K562 (cell line): Measurements from ENCODE around the gene SLC25A42. TPM values are rescaled to one million over a fixed set of nuclear protein-coding genes. Genes with fewer than 3 reads are reported as not detected.

Experiments used
- ATAC-seq: fragments of 200-7000 bp; cut with Tn5 transposase; 3 replicates; pipeline ENCODE4 v1.9.1; 2020; ENCODE audit warnings: moderate library complexity
- BruUV-seq: library from RNA; stranded (reverse); fragments of 400-500 nt; replicated peaks from 2 replicates; lab custom pipeline; 2021; lab: Mats Ljungman, UMichigan
- CTCF ChIA-PET: fragments of 300-600 bp; formaldehyde crosslinking; extraction: SDS; loops from one replicate; lab custom pipeline; 2021; ENCODE audit warnings: low intra/inter-chr PET ratio; lab: Yijun Ruan, JAX
- POLR2A ChIA-PET: fragments of 300-600, 350-650 bp; sonication (Branson Sonifier 250); formaldehyde crosslinking; extraction: SDS; loops from one replicate; lab custom pipeline; 2021; ENCODE audit warnings: antibody characterized with exemption, inconsistent platforms; lab: Yijun Ruan, JAX
- DNase-seq, 4 experiments: peaks; one replicate each; pipeline versions ENCODE4 v3.0.0 to v3.0.0-alpha.2; 2011 to 2018; ENCODE audit warnings: low spot score in 3 of 4, mixed read lengths in 3 of 4; ENCODE audit errors: extremely low read depth in 1 of 4
- FAIRE-seq: peaks from 2 replicates; lab custom pipeline; 2011; peaks lifted over from hg19 to GRCh38; lab: Jason Lieb, UNC
- H2AFZ ChIP-seq: 2 replicates; pipeline ENCODE4 v1.6.0; 2011; ENCODE audit warnings: low read depth, low read length, control low read depth, inconsistent platforms
- H3K27ac ChIP-seq: fragments of 200-600 bp; 3 replicates; pipeline ENCODE4 v1.8.0; 2011; ENCODE audit warnings: low read depth, mild to moderate bottlenecking, control low read depth, inconsistent platforms, low read length, moderate library complexity, mixed read lengths; ENCODE audit errors: extremely low read depth
- H3K27me3 ChIP-seq, 2 experiments: fragments of 300-600 bp in 1 of 2; 2 replicates in 1 of 2; 3 replicates in 1 of 2; pipeline versions ENCODE4 v1.6.0 to v1.8.0; 2011; ENCODE audit warnings: inconsistent platforms in 2 of 2, low read length in 2 of 2, mild to moderate bottlenecking in 1 of 2, mixed read lengths in 1 of 2, moderate library complexity in 1 of 2; ENCODE audit not compliant: control insufficient read depth in 2 of 2, insufficient read depth in 2 of 2
- H3K36me3 ChIP-seq: fragments of 300-600 bp; 3 replicates; pipeline ENCODE4 v1.8.0; 2011; ENCODE audit warnings: mild to moderate bottlenecking, low read length, inconsistent platforms; ENCODE audit not compliant: control insufficient read depth, insufficient read depth
- H3K4me1 ChIP-seq, 2 experiments: fragments of 200-600 bp in 1 of 2; replicated peaks in 1 of 2; 2 replicates in 1 of 2; 3 replicates in 1 of 2; pipeline versions ENCODE4 v1.5.1 to v1.8.0; 2011; ENCODE audit warnings: inconsistent platforms in 2 of 2, low read length in 2 of 2, mild to moderate bottlenecking in 1 of 2, mixed read lengths in 1 of 2, moderate library complexity in 1 of 2; ENCODE audit not compliant: control insufficient read depth in 2 of 2, insufficient read depth in 2 of 2
- H3K4me2 ChIP-seq: 2 replicates; pipeline ENCODE4 v1.6.1; 2011; ENCODE audit warnings: low read length, control low read depth, inconsistent platforms, mixed read lengths; ENCODE audit not compliant: insufficient read depth
- H3K4me3 ChIP-seq: fragments of 200-600 bp; sonication (generic), shearing (Covaris generic); 2 replicates; pipeline ENCODE4 v1.5.1; 2016; ENCODE audit warnings: control low read depth, inconsistent platforms
- H3K79me2 ChIP-seq: fragments of 200-600 bp; 3 replicates; pipeline ENCODE4 v1.8.0; 2011; ENCODE audit warnings: low read length, inconsistent platforms; ENCODE audit not compliant: control insufficient read depth, insufficient read depth
- H3K9ac ChIP-seq, 2 experiments: 2 replicates each; pipeline versions ENCODE4 v1.6.0 to v1.6.1; 2011; ENCODE audit warnings: low read depth in 2 of 2, low read length in 2 of 2, control low read depth in 1 of 2, inconsistent platforms in 1 of 2, mild to moderate bottlenecking in 1 of 2, mixed read lengths in 1 of 2; ENCODE audit not compliant: insufficient read depth in 1 of 2
- H3K9me1 ChIP-seq: one replicate; pipeline ENCODE4 v1.6.0; 2011; ENCODE audit warnings: inconsistent platforms, mild to moderate bottlenecking, low read length, moderate library complexity; ENCODE audit not compliant: control insufficient read depth, insufficient read depth
- H3K9me3 ChIP-seq: replicated peaks from 2 replicates; pipeline ENCODE4 v1.5.1; 2011; ENCODE audit warnings: low read depth, low read length, inconsistent platforms; ENCODE audit not compliant: control insufficient read depth, insufficient read depth
- H4K20me1 ChIP-seq: replicated peaks from 2 replicates; pipeline ENCODE4 v1.6.1; 2011; ENCODE audit warnings: low read length, inconsistent platforms, mixed read lengths; ENCODE audit not compliant: control insufficient read depth, insufficient read depth
- CREBBP ChIP-seq: IDR thresholded peaks from one replicate; pipeline ENCODE4 v1.6.1; 2012; ENCODE audit warnings: low read depth, mild to moderate bottlenecking, control low read depth, inconsistent platforms, low read length
- GABPA ChIP-seq: fragments of 200-800 bp; sonication (Bioruptor generic); conservative IDR thresholded peaks from 2 replicates; pipeline ENCODE4 v1.6.1; 2016; ENCODE audit warnings: low read depth, missing genetic modification characterization, missing compliant biosample characterization
- HEY1 ChIP-seq: fragments of 250-450 bp; sonication (Bioruptor Pico); IDR thresholded peaks from 2 replicates; pipeline ENCODE4 v1.5.0; 2020; ENCODE audit warnings: mild to moderate bottlenecking, moderate library complexity, borderline replicate concordance
- HSF4 ChIP-seq: fragments of 250-450 bp; sonication (Bioruptor Pico); IDR thresholded peaks from 2 replicates; pipeline ENCODE4 v2.1.2; 2022; ENCODE audit warnings: mild to moderate bottlenecking, moderate library complexity, borderline replicate concordance
- NFATC3 ChIP-seq: fragments of 450-650 bp; IDR thresholded peaks from 2 replicates; pipeline ENCODE4 v1.6.1; 2017; ENCODE audit warnings: mild to moderate bottlenecking
- NFIX ChIP-seq: fragments of 250-450 bp; sonication (Bioruptor Pico); IDR thresholded peaks from 2 replicates; pipeline ENCODE4 v1.4.0; 2020; ENCODE audit warnings: low read depth, mild to moderate bottlenecking, moderate library complexity
- TEAD4 ChIP-seq, 2 experiments: sonication (generic) in 1 of 2; formaldehyde crosslinking in 1 of 2; IDR thresholded peaks; 2 replicates each; pipeline versions ENCODE4 v1.6.1 to v1.8.0; 2012 to 2022; ENCODE audit warnings: borderline replicate concordance in 1 of 2, inconsistent platforms in 1 of 2, low read length in 1 of 2, mild to moderate bottlenecking in 1 of 2, missing genetic modification reagents in 1 of 2
- WGBS: fragments of 100-300 bp; shearing (Covaris generic); methylation state at CpG from one replicate; pipeline ENCODE4 v1.1.6; 2016; ENCODE audit warnings: low coverage, mixed read lengths; ENCODE audit not compliant: insufficient coverage; ENCODE audit errors: missing lambda C conversion rate; 5-methylcytosine and 5-hydroxymethylcytosine counted together
- in situ Hi-C: fragments of 300-500 bp; cut with MboI; formaldehyde crosslinking; loops from 4 replicates; pipeline ENCODE4 v1.15.0; 2018; ENCODE audit warnings: inconsistent platforms, mixed read lengths
- intact Hi-C: fragments of 100-400 bp; cut with micrococcal nuclease; formaldehyde crosslinking; loops from 2 replicates; pipeline ENCODE4 v1.14.2; 2022
- polyA plus RNA-seq, 8 experiments: library from polyadenylated mRNA; depleted of rRNA in 4 of 8; stranded (reverse) in 5 of 8; unstranded in 3 of 8; fragments of >200 nt; fragmentation: Nextera tagmentation in 2 of 8; fragmentation: Illumina TruSeq in 1 of 8; extraction: Ambion mirVana in 2 of 8; extraction: Trizol in 1 of 8; gene quantifications; 2 replicates each; pipeline versions ENCODE4 v1.2.1 to v1.2.3, GENCODE V29; 2011 to 2014; ENCODE audit warnings: inconsistent platforms in 1 of 8, missing spikeins in 1 of 8
- total RNA-seq, 7 experiments: library from RNA; depleted of rRNA in 6 of 7; stranded (reverse); fragments of >200 nt in 6 of 7; fragmentation: Illumina TruSeq in 2 of 7; extraction: Trizol in 2 of 7; gene quantifications; 2 replicates each; pipeline versions ENCODE4 v1.2.1 to v1.2.3, GENCODE V29; 2011 to 2021; ENCODE audit warnings: low replicate concordance in 1 of 7
- TF ChIP-seq, protein P1 (sequence below): fragments of 250-450 bp; sonication (Bioruptor Pico); IDR thresholded peaks from 2 replicates; pipeline ENCODE4 v1.5.0; 2022; ENCODE audit warnings: mild to moderate bottlenecking

The SLC25A42 gene
- total and polyA plus RNA-seq, 9 of the 15 experiments (the other 6 are each of a cell fraction or from before 2014, with no cell fraction given), result 0.59 to 32.2 (median 14.1) TPM

DNA sequence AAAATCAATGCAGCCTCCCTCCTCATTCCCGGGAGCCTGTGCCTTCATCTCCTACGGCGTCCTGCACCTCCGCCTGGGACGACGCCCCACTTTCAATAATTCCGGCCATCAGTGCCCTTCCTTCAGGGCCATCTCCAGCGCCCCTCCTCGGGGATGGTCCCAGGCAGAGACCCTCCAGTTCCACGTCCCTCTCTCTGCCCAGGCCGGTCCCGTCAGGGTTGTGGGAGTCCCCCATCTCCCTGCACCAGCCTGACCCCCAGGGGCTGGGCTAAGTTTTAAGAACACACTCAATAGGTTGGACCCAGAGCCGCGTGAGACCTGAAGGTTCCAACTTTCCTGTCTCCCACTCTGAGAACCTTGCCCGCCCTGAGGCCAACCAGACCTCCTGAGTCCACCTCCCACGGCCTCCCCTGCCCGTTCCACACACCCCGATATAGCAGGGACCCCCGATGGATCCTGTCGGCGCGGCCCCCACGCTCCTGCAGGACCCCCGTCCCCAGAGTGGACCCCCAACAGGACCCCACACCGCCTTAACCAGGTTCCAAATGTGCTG lies 73.8 kb downstream of the SLC25A42 start (continued):
- TF ChIP-seq HSF4 (CRISPR knock-in tag), result no peak
- TF ChIP-seq TEAD4 (IDR thresholded peaks at IDR 0.05; ENCODE audit: low read length), result no peak
- no peak for TF ChIP-seq TEAD4 (CRISPR knock-in tag; IDR thresholded peaks at IDR 0.05; ENCODE audit: borderline replicate concordance)

DNA sequence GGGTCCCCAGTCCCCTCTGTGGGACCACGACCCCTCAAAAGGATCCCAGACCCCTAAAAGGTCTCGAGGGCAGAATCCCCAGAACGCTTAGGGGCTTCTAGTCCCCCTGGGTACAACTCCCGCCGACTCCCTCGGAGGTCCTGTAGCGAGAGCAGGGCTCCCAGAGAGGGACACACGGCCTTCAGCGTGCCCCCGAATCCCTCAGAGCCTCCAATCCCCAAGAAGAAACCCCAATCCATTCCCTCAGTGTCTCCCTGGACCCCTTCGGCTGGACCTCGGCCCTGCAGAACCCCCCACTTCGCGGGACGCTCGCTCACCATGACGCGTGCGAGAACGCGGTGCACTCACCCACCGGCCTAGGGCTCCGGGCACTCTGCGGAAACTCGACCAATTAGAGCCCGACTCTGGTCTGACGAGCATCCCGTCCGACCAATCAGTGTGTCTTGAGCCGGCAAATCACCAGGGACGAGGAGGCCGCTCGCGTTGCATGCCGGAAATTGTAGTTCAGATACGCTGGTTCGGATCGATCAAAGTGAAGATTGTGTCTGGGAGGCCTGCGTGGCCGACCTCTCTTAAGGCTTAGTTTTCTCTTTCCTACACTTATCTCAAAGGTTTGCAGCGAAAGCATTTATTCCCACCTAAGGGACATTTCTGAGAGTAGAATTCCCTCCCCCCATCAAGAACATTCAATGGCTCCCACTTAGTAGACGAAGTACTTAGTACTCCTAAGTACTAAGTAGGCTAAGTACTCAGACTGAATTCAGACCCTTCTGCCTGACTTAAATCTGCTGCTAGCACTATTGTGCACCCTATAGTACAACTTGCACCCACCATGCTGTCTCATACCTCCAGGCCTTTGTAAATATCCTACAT lies 74.6 kb downstream of the SLC25A42 start, which contains the start of gene TMEM161A:
TMEM161A (minus strand) TSS at position 370 of the 873 bp plus-strand sequence; CDS start at position 320, 50 bp downstream.
- no TSS peak for BruUV-seq
- Histone ChIP-seq H4K20me1 (peaks cover 3% of the 10 kb centered on the region; the same call in 1 of the 2 replicates), H3K36me3 (peaks cover 9% of the 10 kb centered on the region; the same call in 2 of the 3 replicates), H3K79me2 (peaks cover 43% of the 10 kb centered on the region), H3K9me1 (no peaks in the 10 kb centered on the region), H3K4me3 (peak within 1 kb of the TSS; percentile 90), H3K27me3 (no peaks in the 10 kb centered on the region; a peak in 1 of 5 replicates), H3K9ac (peak within 1 kb of the TSS; percentile 92 to 95), H3K4me2 (peak within 1 kb of the TSS; percentile 84), H2AFZ (peak within 1 kb of the TSS; percentile 78), H3K27ac (peak within 1 kb of the TSS; percentile 91), H3K4me1 (peaks cover 15 to 29% of the 10 kb centered on the region in 2 experiments), H3K9me3 (no peaks in the 10 kb centered on the region)
- peak; percentile 99 to 100 (median 99) for DNase-seq
- peak; percentile 99 for FAIRE-seq
- in situ Hi-C loops (loop anchor here (5.0 kb wide), 1 partner anchor 81 kb away; no protein-coding TSS in a partner anchor), intact Hi-C loops (loop anchor here (2.0 to 5.0 kb wide), 5 partner anchors 34 to 241 kb away; partner anchors contain the start of genes CERS1, COPE, DDX49 and MEF2B)
- ATAC-seq, result peak; percentile 95
- ChIA-PET CTCF (interaction anchor here (0.6 to 2.3 kb wide), 6 partner anchors 12 to 353 kb away, joined by 3 to 18 read pairs (median 4); no protein-coding TSS in a partner anchor), POLR2A (interaction anchor here (0.7 kb wide), 1 partner anchor 83 kb away, joined by 3 read pairs; no protein-coding TSS in a partner anchor)
- WGBS, result 3% methylated on average over 42 of the region's 42 CpGs
- TF ChIP-seq, protein P1, sequence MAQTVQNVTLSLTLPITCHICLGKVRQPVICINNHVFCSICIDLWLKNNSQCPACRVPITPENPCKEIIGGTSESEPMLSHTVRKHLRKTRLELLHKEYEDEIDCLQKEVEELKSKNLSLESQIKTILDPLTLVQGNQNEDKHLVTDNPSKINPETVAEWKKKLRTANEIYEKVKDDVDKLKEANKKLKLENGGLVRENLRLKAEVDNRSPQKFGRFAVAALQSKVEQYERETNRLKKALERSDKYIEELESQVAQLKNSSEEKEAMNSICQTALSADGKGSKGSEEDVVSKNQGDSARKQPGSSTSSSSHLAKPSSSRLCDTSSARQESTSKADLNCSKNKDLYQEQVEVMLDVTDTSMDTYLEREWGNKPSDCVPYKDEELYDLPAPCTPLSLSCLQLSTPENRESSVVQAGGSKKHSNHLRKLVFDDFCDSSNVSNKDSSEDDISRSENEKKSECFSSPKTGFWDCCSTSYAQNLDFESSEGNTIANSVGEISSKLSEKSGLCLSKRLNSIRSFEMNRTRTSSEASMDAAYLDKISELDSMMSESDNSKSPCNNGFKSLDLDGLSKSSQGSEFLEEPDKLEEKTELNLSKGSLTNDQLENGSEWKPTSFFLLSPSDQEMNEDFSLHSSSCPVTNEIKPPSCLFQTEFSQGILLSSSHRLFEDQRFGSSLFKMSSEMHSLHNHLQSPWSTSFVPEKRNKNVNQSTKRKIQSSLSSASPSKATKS (CRISPR knock-in tag), result no peak
- TF ChIP-seq GABPA (peak; percentile 69), NFIX (CRISPR knock-in tag) (no peak), CREBBP (no peak), HEY1 (CRISPR knock-in tag) (no peak), NFATC3 (no peak)
